GM12874 (cell line): Measurements from ENCODE around the gene RPS6KC1.

Experiments
- TF ChIP-seq, protein P1 (sequence below): IDR thresholded peaks from 2 replicates; pipeline ENCODE4 v1.5.1; 2011; ENCODE audit warnings: low read depth, mild to moderate bottlenecking, control low read depth, low read length, moderate library complexity; ENCODE audit not compliant: insufficient read depth

The RPS6KC1 gene

DNA sequence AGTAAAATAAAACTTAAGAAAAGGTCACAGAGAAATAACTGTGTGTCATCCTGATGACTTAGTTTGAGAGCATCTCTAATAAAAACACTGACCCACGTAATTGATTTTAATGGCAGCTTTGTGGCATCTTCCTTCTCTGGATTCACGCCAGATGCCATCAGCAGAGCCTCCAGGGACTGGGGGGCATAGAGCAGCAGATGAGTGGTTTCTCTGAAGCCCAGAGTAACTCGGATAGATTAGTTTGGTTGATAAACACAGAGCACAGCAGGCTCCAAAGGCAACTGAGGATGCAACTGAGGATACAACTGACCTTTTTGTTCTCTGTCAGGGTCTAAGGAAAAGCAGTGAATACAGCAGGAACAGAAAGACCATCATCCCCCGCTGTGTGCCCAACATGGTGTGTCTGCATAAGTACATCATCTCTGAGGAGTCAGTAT, 180.8 kb downstream of the RPS6KC1 start:
- TF ChIP-seq, protein P1, sequence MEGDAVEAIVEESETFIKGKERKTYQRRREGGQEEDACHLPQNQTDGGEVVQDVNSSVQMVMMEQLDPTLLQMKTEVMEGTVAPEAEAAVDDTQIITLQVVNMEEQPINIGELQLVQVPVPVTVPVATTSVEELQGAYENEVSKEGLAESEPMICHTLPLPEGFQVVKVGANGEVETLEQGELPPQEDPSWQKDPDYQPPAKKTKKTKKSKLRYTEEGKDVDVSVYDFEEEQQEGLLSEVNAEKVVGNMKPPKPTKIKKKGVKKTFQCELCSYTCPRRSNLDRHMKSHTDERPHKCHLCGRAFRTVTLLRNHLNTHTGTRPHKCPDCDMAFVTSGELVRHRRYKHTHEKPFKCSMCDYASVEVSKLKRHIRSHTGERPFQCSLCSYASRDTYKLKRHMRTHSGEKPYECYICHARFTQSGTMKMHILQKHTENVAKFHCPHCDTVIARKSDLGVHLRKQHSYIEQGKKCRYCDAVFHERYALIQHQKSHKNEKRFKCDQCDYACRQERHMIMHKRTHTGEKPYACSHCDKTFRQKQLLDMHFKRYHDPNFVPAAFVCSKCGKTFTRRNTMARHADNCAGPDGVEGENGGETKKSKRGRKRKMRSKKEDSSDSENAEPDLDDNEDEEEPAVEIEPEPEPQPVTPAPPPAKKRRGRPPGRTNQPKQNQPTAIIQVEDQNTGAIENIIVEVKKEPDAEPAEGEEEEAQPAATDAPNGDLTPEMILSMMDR = no peak

DNA sequence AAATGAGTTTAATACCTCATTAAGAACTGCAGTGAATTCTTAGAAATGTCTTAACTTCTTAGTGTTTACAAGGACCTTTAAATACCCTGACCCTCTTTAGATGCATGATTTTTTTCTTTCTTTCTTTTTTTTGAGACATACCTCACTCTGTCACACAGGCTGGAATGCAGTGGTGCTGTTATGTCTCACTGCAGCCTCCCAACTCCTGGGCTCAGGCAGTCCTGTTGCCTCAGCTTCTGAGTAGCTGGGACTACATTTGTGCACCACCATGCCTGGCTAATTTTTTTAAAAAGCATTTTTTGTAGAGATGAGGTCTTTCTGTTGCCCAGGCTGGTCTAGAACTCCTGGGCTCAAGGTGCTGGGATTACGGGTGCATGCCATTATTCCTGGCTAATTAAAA, 191.8 kb downstream of the RPS6KC1 start:
- TF ChIP-seq, protein P1 = no peak

DNA sequence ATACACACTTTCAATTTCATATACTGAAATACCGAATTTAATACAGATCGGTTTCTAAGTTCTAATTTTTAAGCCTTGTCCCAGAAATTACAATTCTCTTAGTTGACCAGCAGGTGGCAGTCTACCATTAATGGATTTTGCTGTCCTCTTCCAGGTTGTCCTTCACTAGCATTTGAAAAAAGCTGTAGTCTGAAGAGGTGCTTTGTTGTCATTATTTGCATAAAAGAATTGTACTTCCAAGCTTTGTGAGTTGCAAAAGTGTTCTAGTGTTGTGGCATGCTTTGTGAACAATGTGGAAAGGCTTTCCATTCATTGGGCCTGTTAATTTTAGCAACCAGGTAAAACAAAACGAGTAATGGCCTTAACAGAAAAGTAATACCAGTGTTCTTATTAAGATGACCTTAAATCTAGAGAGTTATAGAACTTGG, 193.6 kb downstream of the RPS6KC1 start:
- TF ChIP-seq, protein P1 = peak; percentile 61

DNA sequence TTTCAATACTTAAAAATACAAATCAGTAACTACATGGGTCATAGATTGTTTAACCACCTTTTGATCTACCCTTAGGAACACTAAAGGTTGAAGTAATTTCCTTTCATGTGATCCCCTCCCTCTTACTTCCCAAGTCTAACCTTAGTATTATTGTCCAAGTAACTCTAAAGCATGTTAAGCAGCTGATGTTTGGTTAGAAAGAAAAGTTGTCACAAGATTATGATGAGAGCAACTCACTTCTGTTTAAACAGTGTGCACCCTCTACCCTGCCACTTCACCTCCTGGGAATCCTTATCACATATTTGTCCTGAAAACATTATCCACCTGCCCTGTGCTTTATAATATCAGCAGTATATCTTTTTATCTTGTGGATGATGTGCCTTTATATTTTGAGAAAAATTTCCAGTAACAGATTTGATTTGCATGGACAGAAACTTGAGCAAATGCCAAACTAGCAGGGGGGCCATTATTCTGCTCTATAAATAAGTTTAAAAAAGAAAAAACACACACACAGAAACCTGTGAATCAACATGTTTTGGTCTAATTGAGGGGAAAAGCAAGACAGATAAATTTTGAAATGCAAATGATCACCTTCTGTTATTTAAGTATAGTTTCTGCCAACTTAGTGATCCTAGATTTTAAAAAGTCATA, 194.3 kb downstream of the RPS6KC1 start:
- TF ChIP-seq, protein P1 = no peak

DNA sequence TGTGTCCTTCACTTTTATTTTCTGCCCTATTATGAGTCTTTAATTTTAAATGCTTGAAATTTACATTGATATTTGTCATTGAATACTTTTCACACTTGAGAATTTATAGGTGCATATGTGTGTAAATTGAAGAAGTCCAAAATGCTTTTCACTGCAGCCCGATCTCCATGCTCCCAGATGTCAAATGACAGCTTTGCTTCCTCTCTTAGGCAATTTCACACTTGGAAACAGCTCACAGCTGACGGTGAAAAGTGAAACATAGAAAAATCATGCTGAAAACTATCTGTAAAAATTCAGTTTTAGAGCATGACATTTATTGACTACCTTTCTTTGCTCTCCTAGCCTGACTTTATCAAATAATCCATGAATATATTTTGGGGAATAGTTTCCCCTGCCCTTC, 196.0 kb downstream of the RPS6KC1 start:
- TF ChIP-seq, protein P1 = no peak

DNA sequence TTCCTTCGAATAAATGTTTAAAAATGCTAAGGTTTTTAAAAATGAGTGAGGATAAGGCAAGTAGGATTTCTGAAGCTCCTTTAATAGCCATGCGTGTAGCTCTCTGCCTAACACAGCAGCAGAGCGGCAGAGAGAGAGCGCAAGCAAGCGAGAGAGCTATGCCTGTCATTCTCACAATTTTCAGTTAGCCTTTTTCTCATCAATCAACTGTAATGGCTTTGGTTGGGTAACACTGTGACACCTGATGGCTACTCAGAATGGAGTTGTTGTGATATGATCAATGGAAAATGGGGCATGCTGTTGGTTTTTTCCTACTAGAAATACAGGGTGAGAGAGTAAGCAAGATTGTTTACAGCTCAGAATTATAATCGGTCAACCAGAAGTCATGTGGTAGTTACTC, 198.4 kb downstream of the RPS6KC1 start:
- TF ChIP-seq, protein P1 = no peak

DNA sequence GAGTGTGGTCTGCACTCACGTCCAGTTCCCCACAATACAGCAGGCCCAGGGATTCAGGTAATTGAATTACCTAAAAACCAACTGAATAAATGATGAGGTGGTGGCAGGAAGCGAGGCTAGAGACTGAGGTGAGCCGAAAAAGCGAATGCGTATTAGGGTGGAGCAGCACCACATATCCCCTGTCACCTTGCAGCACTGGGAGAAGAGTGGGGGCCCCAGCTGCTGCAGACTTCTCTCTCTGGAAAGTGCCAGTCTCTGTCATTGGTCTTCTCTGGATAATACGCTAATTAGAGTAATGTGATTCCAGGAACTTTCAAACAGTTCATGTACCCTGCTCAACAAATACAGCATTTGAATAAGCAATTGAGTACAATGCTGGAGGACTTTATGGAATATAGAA, 199.0 kb downstream of the RPS6KC1 start:
- TF ChIP-seq, protein P1 = no peak
